ENCODE data around the gene AKAP13. TPM values are rescaled to one million over a fixed set of nuclear protein-coding genes. Genes with fewer than 3 reads are reported as not detected.

Gene AKAP13
- polyA plus RNA-seq, 4 donors, result 71.3 to 100 (median 83.7) TPM

GRCh38 chr15:85381850-85382751, 1.7 kb downstream of the AKAP13 start:
- DNase-seq (ENCODE audit: low read depth in 4 of 4, low spot score in 2 of 4), result no peak

DNA sequence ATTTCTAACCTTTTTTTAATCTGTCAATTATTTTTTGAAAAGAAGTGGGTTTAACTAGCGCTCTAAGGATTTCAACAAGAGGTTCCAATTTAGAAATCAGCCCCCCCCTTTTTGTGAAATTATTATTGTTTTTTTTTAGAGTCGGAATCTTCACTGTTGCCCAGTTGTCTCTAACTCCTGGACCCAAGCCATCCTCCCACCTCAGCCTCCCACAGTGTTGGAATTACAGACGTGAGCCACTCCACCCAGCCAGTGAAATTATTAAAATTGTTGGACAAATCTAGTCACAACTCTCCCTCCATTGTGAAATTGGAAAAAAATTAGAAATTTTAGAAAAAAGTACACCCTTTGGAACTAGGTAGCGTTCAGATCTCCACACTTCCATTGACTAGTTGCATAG, 2.5 kb downstream of the AKAP13 start:
- no peak for DNase-seq (ENCODE audit: low read depth in 4 of 4, low spot score in 2 of 4)

DNA sequence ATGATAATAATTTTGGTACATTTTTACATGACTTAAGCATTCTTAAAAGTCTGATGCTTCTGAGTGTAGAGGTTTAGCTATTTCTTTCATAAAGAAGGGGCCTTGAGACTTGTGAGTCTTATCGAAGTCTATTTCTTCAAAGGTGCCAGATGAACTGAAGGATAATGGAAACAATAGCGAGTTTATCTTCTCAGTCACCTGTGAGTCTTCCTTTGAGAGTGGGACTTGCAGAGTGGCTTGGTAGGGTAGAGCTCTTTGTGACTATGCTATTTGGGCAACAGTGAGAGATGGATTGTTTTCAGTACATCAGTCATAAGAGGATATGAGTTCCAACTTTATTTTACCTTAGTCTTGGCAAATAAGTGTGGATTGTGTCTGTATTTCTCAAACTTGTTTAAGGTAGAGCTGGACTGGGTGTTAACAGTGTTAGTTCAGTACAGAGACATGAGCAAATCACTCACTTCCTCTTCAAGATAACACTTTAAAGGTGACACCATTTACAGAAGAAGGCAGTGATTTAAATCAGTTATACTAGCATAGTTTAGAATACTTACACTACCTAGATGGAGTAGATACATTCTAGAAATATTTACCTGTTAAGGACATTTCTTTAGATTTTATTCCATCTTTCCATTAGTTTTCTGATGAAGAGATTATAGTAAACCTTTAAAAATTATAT, 3.2 kb downstream of the AKAP13 start:
- no peak for DNase-seq (ENCODE audit: low read depth in 4 of 4, low spot score in 2 of 4)

DNA sequence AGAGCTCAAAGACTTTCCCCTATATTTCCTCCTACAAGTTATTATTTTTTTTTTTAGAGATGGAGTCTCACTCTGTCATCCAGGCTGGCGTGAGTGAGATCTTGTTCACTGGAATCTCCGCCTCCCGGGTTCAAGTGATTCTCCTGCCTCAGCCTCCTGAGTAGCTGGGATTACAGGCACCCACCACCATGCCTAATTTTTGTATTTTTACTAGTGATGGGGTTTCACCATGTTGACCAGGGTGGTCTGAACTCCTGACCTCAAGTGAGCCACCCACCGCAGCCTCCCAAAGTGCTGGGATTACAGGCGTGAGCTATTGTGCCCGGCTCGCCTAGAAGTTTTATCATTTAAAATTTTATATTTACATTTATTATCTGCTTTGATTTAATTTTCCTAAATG, 5.9 kb downstream of the AKAP13 start:
- DNase-seq (ENCODE audit: low read depth in 4 of 4, low spot score in 2 of 4), result no peak

GRCh38 chr15:85388566-85389305, 8.3 kb downstream of the AKAP13 start:
- DNase-seq (ENCODE audit: low read depth in 4 of 4, low spot score in 2 of 4), result no peak

DNA sequence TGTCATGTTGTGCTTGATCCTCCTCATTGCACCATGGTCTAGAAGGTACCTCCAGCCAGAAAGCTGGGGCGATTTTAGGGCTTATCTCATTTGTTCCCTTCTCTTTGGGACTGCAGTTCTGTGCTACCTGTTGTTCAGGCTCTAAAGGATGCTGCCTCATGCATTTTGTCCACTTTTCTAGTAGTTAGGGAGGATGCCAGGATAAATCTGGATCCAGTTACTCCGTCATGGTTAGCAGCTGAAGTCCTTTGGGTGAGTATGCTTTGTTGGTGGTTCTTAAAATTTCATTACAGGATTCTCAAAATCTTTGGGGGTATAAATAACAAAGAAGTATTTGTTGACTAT, 8.9 kb downstream of the AKAP13 start:
- no peak for DNase-seq (ENCODE audit: low read depth in 4 of 4, low spot score in 2 of 4)

DNA sequence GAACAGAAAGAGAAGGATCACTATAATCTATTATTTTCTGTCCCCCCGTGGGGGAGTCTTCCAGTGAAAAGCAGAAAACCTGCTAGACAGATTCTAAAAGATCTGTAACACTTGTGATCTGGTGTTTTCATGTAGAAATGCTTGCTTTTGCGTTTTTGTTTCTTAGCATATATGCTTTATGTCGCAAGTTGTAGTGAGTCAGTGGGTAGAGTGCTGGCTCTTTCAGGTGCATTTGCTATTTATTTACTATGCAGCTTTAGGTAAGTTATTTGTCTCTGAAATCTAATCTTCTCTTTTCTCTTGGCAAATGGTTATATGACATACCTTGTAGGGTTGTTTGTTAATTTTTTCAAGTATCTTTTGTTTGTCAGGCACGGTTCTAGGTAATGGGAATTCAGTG, 9.4 kb downstream of the AKAP13 start:
- DNase-seq (ENCODE audit: low read depth in 4 of 4, low spot score in 2 of 4), result no peak

GRCh38 chr15:85393210-85393609, 12.8 kb downstream of the AKAP13 start:
- DNase-seq (ENCODE audit: low read depth in 4 of 4, low spot score in 2 of 4), result no peak

DNA sequence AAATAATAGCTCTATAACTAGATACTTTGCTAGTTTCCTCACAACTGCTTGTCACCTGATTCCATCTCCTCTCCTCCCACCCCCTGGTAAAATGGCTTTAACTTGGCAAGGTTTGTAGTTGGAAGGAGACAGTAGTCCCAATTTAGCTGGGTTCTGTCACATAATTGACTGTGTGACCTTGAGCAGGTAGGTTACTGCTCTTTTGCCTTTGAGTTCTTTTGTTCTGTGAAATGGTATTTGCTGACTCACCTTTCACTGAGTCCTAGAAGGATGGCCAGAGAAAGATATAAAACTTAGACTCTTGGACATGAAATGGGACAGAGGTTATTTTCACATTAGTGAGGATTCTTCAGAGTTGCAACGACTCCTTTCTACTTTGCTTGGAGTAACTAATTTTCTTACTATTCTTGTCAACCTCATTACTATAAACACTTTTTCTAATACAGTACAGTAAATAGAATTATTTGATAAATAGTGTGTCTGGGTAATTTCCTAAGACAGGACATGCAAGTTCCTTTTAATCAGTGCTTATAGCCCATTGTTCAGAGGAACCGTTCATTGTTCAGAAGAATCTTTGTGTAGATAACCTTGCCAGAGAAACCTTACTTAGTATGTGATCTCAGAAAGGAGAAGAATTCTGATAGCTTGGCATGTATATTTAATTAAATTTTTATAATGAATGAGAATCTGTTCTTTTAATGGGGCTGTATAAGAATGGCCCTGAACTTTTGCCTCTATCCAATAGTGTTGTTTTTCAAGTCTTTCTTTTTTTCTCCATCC, 14.3 kb downstream of the AKAP13 start:
- no peak for DNase-seq (ENCODE audit: low read depth in 4 of 4, low spot score in 2 of 4)

DNA sequence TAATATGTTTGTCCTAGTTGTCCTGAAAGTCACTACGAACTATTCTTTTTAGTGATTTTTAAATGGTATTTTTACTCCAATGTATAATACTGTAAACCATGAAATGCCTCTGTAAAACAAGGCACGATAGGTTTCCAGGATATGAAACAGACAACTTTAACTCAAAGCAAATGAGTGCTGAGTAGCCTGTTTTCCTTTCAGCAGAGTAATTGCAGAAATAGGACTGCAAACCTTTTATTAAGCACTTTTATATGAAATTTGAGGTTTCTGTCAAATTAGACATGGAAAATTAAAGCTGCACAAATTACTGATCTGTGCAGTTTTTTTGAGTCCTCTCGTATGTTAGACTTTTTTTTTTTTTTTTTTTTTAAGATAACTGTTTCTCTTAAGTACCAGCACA, 16.2 kb downstream of the AKAP13 start:
- DNase-seq (ENCODE audit: low read depth in 4 of 4, low spot score in 2 of 4), result no peak

GRCh38 chr15:85397151-85397550, 16.7 kb downstream of the AKAP13 start:
- no peak for DNase-seq (ENCODE audit: low read depth in 4 of 4, low spot score in 2 of 4)

- no peak for DNase-seq (ENCODE audit: low read depth in 4 of 4, low spot score in 2 of 4)
Observed at GRCh38 chr15:85397926-85398325, 17.5 kb downstream of the AKAP13 start.

- no peak for DNase-seq (ENCODE audit: low read depth in 4 of 4, low spot score in 2 of 4)
Observed at GRCh38 chr15:85398822-85399221, 18.4 kb downstream of the AKAP13 start.

DNA sequence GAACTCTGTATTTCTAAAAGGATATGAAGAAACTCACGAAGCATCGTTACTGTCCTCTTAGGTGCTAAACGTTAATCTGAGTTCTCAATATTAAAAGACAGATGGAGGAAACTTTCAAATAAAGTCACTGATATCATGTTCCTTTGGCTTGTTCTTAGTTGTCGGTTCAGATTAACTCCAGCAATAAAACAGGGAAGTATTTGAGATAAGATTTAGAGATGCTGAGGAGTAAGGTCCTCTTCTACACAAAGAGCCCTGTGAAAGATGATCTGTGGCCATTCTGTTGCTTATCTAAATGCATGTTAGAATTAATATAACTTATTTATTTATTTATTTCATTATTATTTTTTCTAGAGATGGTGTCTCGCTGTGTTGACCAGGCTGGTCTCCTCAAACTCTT, 19.2 kb downstream of the AKAP13 start:
- no peak for DNase-seq (ENCODE audit: low read depth in 4 of 4, low spot score in 2 of 4)

GRCh38 chr15:85400606-85401005, 20.2 kb downstream of the AKAP13 start:
- DNase-seq (ENCODE audit: low read depth in 4 of 4, low spot score in 2 of 4), result no peak

- DNase-seq (ENCODE audit: low read depth in 4 of 4, low spot score in 2 of 4), result no peak
Observed at GRCh38 chr15:85401108-85401774, 20.8 kb downstream of the AKAP13 start.

DNA sequence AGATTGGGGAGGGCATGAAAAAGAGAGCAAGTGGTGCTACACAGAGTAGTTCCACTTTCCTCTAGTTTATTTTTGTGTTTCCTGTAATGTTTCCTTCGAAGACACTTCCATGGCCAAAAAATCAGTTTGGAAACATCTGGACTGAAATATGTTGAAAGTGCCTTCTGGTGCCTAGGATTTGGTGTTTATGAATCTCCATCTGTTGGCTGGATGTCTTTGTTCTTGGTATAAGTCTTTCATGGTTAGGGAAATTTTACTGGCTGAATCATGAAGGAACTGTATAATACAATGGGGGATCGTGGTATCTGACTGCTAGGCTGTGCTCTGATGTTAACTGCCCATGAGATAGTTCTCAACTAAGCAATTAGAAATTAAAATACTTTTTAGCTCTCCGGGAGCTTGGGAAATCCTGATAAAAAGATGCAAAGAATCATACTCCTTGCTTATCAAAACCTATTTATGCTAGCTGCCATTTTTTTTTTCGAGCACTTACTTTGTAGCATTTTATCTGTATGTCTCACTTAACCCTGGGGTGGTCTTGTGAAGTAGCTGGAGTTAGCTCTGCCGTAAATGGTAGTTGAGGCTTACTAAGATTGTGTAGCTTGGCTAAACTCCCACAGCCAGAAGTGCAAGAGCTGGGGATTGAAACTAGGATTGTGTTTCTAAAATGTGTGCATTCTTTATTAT, 21.9 kb downstream of the AKAP13 start:
- DNase-seq (ENCODE audit: low read depth in 4 of 4, low spot score in 2 of 4), result no peak

DNA sequence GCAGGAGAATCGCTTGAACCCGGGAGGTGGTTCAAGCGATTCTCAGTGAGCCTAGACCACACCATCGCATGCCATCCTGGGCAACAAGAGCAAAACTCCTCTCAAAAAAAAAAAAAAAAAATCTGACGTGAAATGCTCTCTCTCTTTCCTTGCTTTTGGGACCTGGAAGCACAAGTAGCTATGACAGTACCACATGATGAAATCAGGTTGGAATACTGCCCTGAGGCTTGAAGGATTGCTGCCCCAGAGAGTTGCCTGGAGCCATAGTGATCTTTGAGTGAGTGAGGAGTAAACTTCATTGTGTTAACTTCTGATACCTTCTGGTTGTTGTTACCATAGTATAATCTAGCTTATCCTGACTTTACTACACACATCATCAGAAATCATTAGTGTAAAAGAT, 23.3 kb downstream of the AKAP13 start:
- DNase-seq (ENCODE audit: low read depth in 4 of 4, low spot score in 2 of 4), result no peak

- no peak for DNase-seq (ENCODE audit: low read depth in 4 of 4, low spot score in 2 of 4)
Observed at GRCh38 chr15:85404176-85404917, 23.9 kb downstream of the AKAP13 start.
